NCI-H1930 (cell line): ENCODE results near the gene IGF2BP3.

Experiments used
- DNase-seq, 2 experiments: peaks; one replicate each; lab custom pipeline; 2025; lab: John Stamatoyannopoulos, UW

Gene IGF2BP3

DNA sequence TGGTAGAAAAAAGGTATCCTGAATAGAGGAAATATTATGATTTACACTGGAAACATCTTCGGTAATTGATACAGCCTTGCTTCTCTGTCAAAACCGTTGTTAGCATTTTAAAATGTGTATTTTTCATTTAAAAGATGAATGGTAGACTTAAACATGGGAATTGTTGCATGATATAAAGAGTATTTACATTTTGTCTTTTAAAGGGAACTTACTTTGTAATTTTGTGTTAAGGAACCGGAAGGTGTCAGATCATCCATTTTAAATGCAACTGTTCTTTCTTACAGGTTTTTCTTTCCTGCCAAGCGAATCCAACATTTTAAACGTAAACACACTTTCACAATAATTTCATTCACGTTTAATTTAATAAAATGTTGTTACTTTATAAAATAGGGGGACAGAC, 1.8 kb upstream of the IGF2BP3 start:
- no peak for DNase-seq

DNA sequence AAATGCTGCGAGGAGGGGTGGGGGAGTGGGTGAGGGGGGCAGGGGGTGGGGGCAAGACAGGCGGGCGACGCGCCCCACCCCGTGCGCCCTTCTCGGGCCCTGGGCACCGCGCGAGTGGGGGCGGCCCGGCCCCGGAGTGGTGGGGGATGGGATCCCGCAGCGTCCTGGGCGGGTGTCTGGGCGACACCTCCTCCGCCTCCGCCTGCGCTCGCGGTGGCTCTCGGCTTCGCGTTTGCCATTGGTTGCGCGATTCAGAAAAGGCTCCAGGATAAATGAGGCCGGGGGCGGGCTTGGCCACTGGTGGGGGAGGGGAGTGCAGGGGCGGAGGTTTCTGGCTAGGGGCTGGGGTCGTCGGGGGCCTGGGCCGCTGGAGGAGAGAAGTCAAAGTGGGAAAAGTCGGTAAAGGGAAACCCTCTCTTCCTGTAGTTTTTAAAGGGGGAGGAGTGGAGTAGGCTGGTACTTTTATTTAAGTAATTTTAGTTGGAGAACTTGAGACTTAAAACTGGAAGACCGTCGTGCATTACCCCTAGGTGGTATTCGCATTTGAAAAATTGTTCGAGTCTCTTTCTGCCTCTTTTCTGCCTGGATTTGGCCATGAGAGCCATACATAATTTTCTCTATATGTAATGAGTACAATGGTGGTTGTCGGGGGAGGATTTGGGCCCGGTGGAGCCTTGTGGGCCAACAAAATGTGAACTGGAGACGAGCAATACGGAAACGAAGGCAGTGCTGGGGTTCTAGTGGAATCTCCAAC, 992 bp upstream of the IGF2BP3 start:
- DNase-seq: peak; percentile 86 to 88

DNA sequence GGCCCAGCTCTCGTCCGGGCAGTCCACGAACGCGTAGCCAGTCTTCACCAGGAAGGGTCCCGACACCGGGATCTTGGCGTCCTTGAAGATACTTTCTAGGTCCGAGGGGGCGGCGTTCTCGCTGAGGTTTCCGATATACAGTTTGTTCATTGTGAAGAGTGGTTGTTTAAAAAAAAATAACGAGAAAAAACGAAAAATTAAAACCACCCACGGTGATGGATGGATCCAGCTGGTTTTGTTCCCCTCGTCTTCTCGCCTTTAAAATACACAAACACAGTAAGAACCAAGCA, 385 bp downstream of the IGF2BP3 start:
- DNase-seq: no peak

DNA sequence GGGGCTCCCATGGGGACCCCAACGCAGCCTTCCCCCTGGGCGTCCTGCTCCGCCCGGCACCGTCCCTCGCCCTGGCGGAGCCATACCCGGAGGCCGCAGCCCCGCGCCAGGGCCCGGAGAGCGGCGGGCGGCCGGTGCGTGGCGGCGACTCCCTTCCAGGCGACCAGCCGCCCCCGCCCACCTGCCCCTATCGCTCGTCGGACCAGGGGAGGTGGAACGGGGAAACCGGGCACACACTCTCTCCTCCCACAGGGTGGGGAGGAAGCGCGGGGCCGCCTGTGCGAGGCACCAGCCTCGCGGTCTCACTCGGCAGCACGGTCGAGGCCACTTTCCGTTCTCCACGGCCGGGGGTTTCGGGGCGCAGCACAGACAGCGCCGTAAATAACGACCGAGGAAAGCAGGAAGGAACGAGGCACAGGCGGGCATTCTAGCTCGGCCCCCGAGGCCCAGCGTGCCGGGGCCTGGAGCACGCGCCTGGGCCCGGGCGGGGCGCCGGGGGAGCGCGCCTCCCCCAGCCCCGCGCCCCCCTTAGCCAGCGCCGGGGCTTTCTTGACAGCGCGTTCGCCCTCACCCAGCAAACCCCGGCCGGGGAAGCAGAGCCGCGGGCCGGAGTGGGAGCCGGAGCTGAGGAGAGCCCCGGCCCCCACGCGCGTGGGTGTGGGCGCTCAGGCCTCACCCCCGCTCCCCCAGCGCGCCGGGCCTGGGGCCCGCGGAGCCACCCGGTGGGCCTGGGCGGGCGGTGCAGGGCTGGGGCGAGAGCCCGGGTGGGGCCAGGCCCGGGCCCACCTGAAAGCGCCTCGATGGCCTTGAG, 936 bp downstream of the IGF2BP3 start:
- no peak for DNase-seq

DNA sequence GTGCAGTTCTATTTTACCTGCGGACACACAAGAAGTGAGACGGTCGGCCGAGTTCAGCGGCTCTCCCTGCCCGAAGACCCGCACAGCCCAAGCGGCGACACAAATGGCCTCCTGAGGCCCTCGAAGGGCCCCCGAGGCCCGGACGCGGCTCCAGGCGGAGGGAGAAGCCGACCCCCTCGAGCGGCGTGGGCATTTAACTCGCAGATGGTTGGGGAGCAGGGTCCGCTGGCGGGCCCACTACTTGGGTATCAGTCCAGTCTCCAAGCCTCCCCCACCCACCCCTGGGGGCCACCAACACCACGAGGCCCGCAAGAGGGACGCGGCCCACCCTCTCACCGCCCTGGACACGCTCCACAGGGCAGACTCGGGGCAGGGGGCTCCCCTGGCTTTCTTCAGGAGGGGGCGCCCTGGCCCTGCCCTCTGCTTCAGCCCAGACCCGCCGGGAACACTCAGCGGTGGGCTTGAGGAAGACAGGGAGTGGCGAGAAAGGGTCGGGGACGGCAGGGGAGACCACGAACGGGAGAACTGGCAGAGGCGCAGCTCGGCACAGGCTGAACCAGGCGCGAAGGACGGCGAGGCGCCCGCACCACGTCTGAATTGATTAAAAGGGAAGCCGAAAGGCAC, 1.7 kb downstream of the IGF2BP3 start:
- no peak for DNase-seq

DNA sequence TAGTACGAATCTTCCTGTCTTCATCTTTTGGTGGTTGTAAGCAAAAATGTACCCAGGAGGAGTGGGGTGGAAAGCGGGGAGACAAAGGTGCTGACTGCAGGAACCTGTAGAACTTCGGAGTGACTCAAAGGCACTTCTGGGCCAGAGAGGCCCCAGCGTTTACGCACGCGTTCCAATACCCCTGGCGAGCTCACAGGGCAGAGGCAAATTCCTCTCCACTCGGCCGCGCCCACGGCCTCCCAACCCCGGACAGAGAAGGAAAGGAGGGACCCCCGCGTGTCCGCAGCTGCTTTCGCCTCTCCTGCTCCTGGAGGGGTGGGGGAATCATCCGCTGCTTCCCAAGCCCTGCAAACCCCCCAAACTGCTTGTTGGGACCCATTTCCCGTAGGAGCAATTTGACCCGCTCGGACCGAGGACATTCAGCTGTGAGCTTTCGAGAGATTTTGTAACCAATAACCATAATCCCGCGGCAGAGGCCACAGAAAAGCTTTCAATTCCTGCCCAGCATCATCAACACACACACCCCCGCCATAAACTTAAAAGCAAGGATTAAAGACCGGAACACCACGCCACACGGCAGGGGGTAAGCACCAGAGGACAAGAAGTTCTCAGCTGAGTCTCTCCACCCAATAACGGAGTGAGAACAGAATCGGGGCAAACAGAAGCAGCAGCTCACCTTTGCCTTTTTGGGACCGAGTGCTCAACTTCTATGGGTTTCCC, 2.3 kb downstream of the IGF2BP3 start:
- no peak for DNase-seq

DNA sequence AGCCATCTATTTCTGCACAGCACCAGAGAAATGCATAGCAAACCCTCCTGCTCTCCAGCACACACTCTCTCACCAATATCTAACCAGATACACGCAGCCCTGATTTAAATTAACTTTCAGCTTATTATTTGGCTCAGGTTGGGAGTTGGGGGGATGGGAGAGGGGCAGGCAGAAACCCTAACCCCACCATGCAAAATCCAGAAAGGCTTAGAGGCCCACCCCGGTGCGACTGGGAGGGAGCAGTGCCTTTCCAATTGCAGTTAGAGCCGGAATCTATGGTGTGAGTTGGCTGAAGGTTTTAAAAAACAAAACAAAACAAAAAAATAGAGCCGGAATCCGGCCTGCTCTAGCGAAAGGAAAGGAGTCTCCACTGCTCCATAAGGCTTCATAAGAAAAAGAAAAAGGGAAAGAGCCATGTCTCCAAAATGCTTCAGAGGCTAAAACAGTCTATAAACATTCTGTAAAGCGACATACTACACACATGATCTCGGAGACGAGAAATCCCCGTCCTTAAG, 2.9 kb downstream of the IGF2BP3 start:
- no peak for DNase-seq

DNA sequence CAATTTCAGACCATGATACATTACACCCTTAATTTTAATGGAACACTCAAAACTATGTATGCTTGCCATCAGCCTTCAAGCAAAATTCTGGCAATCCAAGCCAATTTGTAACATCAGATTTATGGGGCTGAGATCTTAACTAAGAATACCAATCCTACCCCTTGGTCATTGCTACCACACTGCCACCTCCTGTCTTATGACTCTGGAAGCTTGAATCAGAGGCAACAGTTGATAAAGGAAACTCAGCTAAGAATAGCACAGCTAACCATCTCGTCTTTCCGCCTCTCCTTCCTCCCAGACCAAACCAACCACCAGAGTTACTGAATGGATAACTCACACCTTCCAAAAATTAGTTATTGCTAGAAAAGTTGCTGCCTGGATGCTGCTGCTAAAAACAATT, 7.4 kb downstream of the IGF2BP3 start:
- DNase-seq: no peak

DNA sequence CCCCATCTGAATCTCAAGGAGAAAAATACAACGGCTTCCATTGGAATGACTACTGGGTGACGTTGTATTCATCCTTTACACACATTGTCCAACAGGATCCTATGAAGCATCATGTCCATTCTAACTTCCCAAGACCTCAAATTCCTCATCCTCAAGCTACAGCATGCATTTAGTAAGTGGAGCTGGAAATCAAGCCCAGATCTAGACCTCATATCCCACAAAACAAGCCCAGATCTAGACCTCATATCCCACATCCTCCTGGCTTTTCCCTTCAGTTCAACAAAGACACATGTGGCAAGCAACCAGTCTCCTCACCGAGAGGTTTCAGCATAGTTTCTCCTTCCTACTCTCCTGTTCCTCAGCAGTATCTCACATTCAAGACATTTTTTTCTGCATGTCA, 12.2 kb downstream of the IGF2BP3 start:
- DNase-seq: no peak

DNA sequence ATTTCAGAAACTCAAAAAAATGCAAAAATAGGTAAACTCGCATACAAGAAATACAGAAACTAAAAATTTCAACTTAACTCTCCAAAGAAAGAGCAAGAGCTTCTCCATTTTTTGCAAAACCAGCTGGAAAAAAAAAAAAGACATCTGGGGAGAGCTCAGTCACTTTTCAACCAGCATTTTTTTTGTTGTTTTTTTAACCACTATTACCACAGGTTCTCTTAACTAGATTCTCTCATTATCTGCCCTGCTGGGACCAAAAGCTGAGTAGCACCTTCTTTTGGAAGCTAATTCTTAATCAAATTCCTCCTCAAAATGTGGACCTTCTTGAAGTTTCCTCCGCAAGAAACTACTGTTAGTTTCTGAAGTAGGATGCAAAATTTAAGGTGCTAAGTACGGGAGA, 14.2 kb downstream of the IGF2BP3 start:
- no peak for DNase-seq

DNA sequence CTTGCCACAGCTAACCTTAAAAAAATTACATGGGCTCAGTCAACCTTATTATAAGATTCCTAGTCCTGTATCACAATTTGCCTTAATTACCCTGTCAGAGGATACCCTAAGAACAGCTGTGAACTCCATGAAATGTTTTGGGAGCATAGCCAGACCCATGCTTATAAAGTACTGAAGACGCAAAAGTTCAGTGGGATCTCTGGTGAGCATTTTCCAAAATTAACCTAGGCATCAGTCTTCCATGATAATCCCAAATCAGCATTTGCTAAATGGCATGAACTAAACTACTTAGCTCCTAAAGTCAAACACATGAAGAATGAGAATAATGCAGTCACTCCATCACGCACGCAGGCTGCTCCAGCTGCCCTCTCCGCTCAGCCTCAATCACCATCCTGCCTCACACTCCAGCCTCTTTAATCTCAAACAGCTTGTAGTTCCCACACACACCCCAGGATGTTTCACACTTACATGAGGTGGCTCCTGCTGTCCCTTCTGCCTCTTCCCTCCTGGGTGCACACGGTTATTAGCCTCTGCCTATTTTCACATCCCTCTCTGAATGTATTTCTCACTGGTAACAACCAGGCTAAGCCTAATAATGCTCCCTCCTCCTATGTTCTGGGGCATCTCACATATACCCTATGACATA, 15.3 kb downstream of the IGF2BP3 start:
- no peak for DNase-seq

DNA sequence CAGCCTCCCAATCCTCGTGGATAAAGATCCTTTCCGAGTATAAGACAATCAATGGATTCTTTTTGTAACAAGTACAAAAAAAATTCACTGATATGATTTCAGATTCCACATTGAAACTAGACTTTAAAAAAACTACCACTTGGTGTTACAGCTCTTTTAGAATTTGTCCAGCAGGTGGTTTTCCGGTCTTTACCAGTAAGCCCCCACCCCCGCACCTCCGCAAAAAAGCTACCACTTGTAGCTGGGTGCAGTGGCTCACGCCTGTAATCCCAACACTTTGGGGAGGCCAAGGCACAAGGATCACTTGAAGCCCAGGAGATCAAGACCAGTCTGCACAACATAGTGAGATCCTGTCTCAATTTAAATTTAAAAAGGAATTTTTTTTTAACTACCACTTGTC, 19.8 kb downstream of the IGF2BP3 start:
- DNase-seq: no peak

DNA sequence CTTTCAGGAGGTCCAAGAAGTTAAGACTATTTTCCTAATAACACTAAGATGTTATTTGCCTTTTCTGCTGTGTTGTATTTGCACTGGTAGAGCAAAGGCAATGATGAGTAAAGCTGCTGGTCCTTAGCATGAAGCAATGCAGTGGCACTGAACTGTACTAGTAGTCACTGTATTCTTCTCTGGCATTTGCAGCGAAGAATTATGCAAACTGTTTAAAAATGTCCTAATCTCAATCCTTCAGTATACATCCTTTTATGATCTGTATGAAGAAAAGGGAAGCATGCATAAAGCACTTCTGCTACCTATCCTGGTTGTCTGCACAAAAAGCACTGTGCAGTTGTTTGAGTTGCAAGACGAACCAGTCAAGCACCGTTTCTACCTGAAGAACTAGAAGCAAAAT, 20.4 kb downstream of the IGF2BP3 start:
- no peak for DNase-seq

DNA sequence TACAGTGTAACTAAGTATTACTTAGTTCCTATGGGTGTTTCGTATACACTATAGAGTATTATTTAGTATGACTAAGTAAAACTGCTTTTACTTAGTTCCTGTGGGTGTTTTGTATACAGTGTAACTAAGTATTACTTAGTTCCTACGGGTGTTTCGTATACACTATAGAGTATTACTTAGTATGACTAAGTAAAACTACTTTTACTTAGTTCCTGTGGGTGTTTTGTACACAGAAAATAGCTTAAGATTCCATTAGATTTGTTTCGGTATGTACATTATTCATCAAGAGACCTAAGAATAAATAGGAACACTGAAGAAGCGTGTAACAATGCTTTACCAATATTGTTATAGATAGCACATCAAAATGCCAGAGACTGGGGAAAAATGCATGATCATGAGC, 25.0 kb downstream of the IGF2BP3 start:
- DNase-seq: no peak

DNA sequence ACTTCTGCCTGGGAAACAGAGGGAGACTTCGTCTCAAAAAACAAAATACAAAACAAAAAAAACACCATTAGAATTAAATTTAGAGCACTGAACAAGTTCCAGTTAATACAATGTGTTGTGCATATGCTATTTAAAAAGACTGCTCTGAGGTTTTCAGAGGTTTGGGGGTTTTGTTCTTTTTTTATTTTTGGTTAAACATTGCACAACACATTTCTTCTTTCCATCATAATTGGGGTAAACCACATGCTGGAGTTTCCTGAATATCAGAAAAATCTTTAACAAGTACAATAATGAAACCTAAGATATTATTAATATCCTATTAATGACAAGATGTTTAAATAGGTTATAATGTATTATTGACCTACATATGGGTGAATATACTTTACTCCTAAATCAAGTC, 26.3 kb downstream of the IGF2BP3 start:
- DNase-seq: no peak

DNA sequence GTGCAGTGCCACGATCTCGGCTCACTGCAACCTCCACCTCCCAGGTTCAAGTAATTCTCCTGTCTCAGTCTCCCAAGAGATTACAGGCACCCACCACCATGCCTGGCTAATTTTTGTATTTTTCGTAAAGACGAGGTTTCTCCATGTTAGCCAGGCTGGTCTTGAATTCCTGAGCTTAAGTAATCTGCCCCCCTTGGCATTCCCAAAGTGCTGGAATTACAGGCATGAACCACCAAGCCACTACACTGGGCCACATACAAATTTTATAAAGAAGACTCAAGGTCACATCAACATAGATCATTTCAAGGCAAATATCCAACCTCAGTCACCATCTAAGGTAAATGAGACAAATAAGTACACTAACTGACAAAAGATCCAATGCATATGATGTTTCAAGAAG, 32.1 kb downstream of the IGF2BP3 start:
- no peak for DNase-seq

DNA sequence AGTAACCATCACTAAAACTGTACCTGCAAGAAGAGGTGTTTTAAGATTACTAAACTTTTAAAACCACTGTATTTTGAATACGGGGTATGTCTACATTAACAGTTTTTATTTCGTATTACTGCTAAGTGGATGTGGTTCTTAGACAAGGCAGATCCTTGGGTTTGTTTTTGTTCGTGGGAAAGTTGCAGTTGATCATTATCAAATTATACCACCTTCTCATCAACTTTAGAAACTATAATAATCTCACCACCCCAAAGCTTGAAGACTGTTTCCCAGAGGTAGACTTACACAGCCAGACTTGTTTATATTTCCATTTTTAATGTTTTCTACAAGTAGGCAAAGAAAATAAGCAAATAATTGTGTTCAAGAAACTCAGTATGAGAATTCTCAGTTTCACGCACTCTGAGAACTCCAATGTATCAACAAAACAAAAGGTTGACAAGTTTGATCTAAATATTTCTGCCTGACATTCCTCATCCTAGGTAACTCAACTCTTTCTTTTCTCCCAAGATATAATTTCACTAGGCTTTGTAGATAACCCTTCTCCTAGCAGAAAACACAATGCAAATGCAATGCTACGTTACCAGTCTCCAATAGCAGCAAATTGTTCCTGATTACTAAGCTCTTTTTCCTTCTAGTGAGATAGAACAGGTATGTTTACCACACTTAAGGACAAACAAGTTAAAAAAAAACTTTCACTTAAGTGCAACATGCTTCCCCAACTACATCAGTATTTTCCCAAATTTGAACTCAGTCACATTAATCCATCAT, 36.0 kb downstream of the IGF2BP3 start:
- DNase-seq: no peak

DNA sequence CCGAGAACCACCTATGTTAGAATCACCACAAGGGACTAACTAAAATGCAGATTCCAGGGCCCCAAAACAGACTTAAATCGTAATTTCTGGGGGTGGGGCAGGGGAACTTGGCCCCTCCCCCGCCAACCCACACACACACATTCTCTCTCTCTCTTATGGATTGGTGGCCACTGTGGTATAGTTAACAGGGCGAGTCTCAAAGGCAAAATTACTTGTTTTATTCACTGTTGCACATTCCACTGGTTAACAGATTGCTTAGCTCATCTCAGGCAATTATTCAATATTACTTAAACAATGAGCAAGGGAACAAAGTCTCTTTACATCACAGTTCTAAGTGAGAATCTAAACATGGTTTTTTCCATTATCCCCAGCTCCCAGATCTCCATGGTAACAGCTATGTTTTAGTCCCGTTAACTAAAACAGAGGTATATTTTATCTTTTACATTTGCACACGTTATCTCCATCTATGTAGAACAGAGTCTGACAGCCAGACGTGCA, 38.5 kb downstream of the IGF2BP3 start:
- DNase-seq: no peak

DNA sequence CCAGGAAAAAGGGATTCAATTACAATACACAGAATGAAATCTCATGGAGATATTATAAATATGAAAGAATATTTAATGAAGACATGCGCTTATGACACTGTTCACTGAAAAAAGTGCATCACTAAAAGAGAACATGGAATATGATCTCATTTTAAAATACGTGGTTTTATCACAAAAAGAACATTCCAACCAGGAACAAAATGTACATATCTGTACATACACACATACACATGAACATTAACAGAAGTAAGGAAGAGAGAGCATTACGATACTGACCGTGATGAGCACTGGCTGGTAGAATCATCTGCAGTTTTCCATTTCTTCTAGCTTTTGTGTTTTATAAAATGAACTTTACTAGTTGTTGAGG, 39.4 kb downstream of the IGF2BP3 start:
- DNase-seq: no peak

DNA sequence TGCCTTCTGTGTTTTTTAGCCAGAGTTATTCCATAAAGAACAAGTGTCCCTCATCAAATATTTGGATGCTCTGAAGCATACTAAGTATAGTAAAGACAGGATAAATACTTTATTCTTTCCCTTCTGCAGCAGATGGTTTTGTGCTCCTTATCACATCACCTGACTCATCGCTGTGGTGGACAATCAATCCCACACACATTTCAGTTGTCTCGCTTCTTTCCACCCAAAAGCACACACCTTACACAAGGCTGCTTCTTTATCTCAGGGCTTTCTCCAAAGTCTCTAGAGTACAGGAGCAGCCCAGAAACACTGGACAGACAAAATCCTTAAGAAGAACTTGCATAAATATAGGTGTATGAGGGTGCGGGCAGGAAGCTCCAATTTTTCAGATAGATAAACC, 43.4 kb downstream of the IGF2BP3 start:
- no peak for DNase-seq

DNA sequence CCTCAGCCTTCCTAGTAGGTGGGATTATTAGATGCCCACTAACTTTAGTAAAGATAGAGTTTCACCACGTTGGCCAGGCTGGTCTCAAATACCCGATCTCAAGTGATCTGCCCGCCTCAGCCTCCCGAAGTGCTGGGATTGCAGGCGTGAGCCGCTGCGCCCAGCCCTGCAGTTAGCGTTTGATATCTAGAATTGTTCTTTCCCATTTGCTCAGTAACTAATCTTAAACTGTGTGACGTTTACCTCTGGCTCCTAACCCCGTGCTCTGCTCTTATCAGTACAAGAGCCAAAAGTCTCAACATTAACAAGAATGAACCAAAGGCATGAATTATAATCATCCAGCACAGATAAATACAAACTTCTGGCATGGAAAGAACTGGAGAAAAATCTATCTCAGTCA, 47.4 kb downstream of the IGF2BP3 start:
- DNase-seq: no peak
